CD14-positive monocyte (primary cell): ENCODE data around the gene MEOX2. TPM values are rescaled to one million over a fixed set of nuclear protein-coding genes. Genes with fewer than 3 reads are reported as not detected.

Source experiments
- DNase-seq, 3 donors: peaks; one replicate each; pipeline ENCODE4 v3.0.0-alpha.2; 2011 to 2022
- H2AFZ ChIP-seq: 2 replicates; pipeline ENCODE4 v1.6.0; 2012; ENCODE audit warnings: mild to moderate bottlenecking, low read depth, low read length, inconsistent platforms; ENCODE audit not compliant: insufficient read depth, poor library complexity, severe bottlenecking
- H3K27ac ChIP-seq, 2 donors: 1 replicate in 1 of 2; 2 replicates in 1 of 2; pipeline ENCODE4 v1.5.1; 2012 to 2013; ENCODE audit warnings: low read length in 2 of 2, control low read depth in 1 of 2, inconsistent platforms in 1 of 2, low read depth in 1 of 2, mild to moderate bottlenecking in 1 of 2
- H3K27me3 ChIP-seq, 2 donors: one replicate each; pipeline versions ENCODE4 v1.6.0 to v1.6.1; 2011 to 2013; ENCODE audit warnings: low read length in 2 of 2; ENCODE audit not compliant: control insufficient read depth in 2 of 2, insufficient read depth in 2 of 2
- H3K36me3 ChIP-seq, 2 donors: replicated peaks in 1 of 2; 1 replicate in 1 of 2; 2 replicates in 1 of 2; pipeline versions ENCODE4 v1.5.1 to v1.6.1; 2012 to 2013; ENCODE audit warnings: low read length in 2 of 2, control low read depth in 1 of 2, inconsistent platforms in 1 of 2, mild to moderate bottlenecking in 1 of 2; ENCODE audit not compliant: insufficient read depth in 2 of 2, control insufficient read depth in 1 of 2
- H3K4me1 ChIP-seq, 2 donors: 1 replicate in 1 of 2; 2 replicates in 1 of 2; pipeline versions ENCODE4 v1.5.1 to v1.6.1; 2012 to 2013; ENCODE audit warnings: low read length in 2 of 2, control low read depth in 1 of 2, inconsistent platforms in 1 of 2, mild to moderate bottlenecking in 1 of 2, moderate library complexity in 1 of 2; ENCODE audit not compliant: insufficient read depth in 2 of 2, control insufficient read depth in 1 of 2
- H3K4me2 ChIP-seq: replicated peaks from 2 replicates; pipeline ENCODE3; 2012; ENCODE audit warnings: low read length, moderate library complexity, mild to moderate bottlenecking; ENCODE audit not compliant: poor library complexity, severe bottlenecking; ENCODE audit errors: extremely low read depth
- H3K4me3 ChIP-seq, 3 experiments: fragments of 200-600 bp in 1 of 3; sonication (generic) in 1 of 3; replicated peaks in 1 of 3; 1 replicate in 2 of 3; 2 replicates in 1 of 3; pipeline ENCODE4 v1.5.1; 2011 to 2013; ENCODE audit warnings: low read length in 3 of 3, mild to moderate bottlenecking in 3 of 3, control low read depth in 2 of 3, low read depth in 2 of 3, inconsistent platforms in 1 of 3, moderate library complexity in 1 of 3
- H3K79me2 ChIP-seq: 2 replicates; pipeline ENCODE4 v1.6.0; 2012; ENCODE audit warnings: mild to moderate bottlenecking, control low read depth, inconsistent platforms, low read length, moderate library complexity; ENCODE audit not compliant: insufficient read depth
- H3K9ac ChIP-seq: 2 replicates; pipeline ENCODE4 v1.6.0; 2017; ENCODE audit warnings: low read length, mild to moderate bottlenecking; ENCODE audit not compliant: insufficient read depth, poor library complexity, severe bottlenecking
- H3K9me3 ChIP-seq, 2 donors: replicated peaks in 1 of 2; 1 replicate in 1 of 2; 2 replicates in 1 of 2; pipeline versions ENCODE4 v1.5.1 to v1.6.1; 2012 to 2013; ENCODE audit warnings: low read length in 2 of 2, control low read depth in 1 of 2; ENCODE audit not compliant: control insufficient read depth in 1 of 2, insufficient read depth in 1 of 2
- H4K20me1 ChIP-seq: 2 replicates; pipeline ENCODE4 v1.6.0; 2012; ENCODE audit warnings: mild to moderate bottlenecking, low read length, control low read depth, moderate library complexity; ENCODE audit not compliant: insufficient read depth
- H3K27ac Mint-ChIP-seq, 7 donors: one replicate each; pipeline ENCODE4 v1.8.0; 2020; ENCODE audit warnings: mild to moderate bottlenecking in 7 of 7, mixed read lengths in 7 of 7, moderate library complexity in 6 of 7, inconsistent platforms in 2 of 7
- H3K27me3 Mint-ChIP-seq, 3 donors: one replicate each; pipeline ENCODE4 v1.8.0; 2021 to 2022; ENCODE audit warnings: low read depth in 3 of 3, mild to moderate bottlenecking in 3 of 3, mixed read lengths in 3 of 3, moderate library complexity in 3 of 3, inconsistent platforms in 1 of 3
- H3K36me3 Mint-ChIP-seq, 2 donors: one replicate each; pipeline ENCODE4 v1.8.0; 2020; ENCODE audit warnings: mixed read lengths in 2 of 2, inconsistent platforms in 1 of 2, mild to moderate bottlenecking in 1 of 2
- H3K4me1 Mint-ChIP-seq: one replicate; pipeline ENCODE4 v1.8.0; 2020; ENCODE audit warnings: mild to moderate bottlenecking, mixed read lengths
- H3K4me3 Mint-ChIP-seq, 2 donors: one replicate each; pipeline ENCODE4 v1.8.0; 2020; ENCODE audit warnings: mild to moderate bottlenecking in 2 of 2, mixed read lengths in 2 of 2, moderate library complexity in 1 of 2
- H3K9me3 Mint-ChIP-seq, 7 donors: one replicate each; pipeline ENCODE4 v1.8.0; 2020 to 2022; ENCODE audit warnings: mixed read lengths in 7 of 7, mild to moderate bottlenecking in 6 of 7, moderate library complexity in 6 of 7, inconsistent platforms in 2 of 7
- WGBS: methylation state at CpG from one replicate; pipeline ENCODE4 v1.1.5; 2013; ENCODE audit warnings: missing lambda C conversion rate; ENCODE audit not compliant: insufficient coverage; 5-methylcytosine and 5-hydroxymethylcytosine counted together
- intact Hi-C, 2 donors: fragments of 100-400 bp; cut with micrococcal nuclease; formaldehyde crosslinking; loops; one replicate each; pipeline versions ENCODE4 v1.15.0 to v1.15.1; 2023
- polyA plus RNA-seq, 3 donors: library from polyadenylated mRNA; depleted of rRNA in 1 of 3; unstranded in 2 of 3; stranded (reverse) in 1 of 3; fragments of 300-500 nt in 2 of 3; fragments of >200 nt in 1 of 3; fragmentation: Illumina TruSeq in 2 of 3; gene quantifications; 1 replicate in 2 of 3; 2 replicates in 1 of 3; pipeline ENCODE4 v1.2.3, GENCODE V29; 2012 to 2021
- TF ChIP-seq, protein P1 (sequence below): fragments of 200-600 bp; IDR thresholded peaks from one replicate; pipeline ENCODE4 v1.8.0; 2022; ENCODE audit warnings: antibody characterized with exemption, mild to moderate bottlenecking

The MEOX2 gene
- polyA plus RNA-seq, 3 donors = not detected

DNA sequence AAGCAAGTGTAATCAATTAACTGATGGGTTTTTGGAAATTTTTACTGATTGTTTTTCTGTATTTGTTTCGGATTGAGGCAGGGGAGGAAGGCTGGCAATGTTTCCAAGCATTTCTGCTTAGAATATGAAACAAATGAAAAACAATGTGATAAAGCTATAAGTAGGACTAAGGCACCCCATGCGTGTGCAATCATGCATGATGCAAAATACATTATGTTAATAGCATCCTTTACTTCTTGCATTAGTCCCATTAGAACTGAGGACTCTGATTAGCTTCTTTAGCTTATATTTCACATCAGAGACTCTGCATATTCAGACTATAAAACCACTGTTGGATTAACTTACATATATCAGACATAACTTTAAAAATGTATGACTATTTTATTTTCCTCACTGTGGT lies 76.0 kb downstream of the MEOX2 start:
- no peak overlapping the region for H3K4me3 ChIP-seq
- Mint-ChIP-seq H3K36me3 (no peaks in the 10 kb centered on the region), H3K27ac (no peak overlapping the region), H3K4me1 (no peaks in the 10 kb centered on the region), H3K4me3 (no peak overlapping the region), H3K27me3 (no peaks in the 10 kb centered on the region), H3K9me3 (peaks cover 0 to 5% (median 0%) of the 10 kb centered on the region in 7 donors)
- H3K36me3 ChIP-seq = no peaks in the 10 kb centered on the region
- intact Hi-C loops = no loop called here
- WGBS = 86% methylated on average over 1 of the region's 2 CpGs
- H3K27me3 ChIP-seq = no peaks in the 10 kb centered on the region
- H3K79me2 ChIP-seq = no peaks in the 10 kb centered on the region
- no peaks in the 10 kb centered on the region for H3K4me1 ChIP-seq
- no peaks in the 10 kb centered on the region for H4K20me1 ChIP-seq
- H3K9ac ChIP-seq = no peak overlapping the region
- no peak overlapping the region for H2AFZ ChIP-seq
- H3K27ac ChIP-seq = no peak overlapping the region
- TF ChIP-seq, protein P1, sequence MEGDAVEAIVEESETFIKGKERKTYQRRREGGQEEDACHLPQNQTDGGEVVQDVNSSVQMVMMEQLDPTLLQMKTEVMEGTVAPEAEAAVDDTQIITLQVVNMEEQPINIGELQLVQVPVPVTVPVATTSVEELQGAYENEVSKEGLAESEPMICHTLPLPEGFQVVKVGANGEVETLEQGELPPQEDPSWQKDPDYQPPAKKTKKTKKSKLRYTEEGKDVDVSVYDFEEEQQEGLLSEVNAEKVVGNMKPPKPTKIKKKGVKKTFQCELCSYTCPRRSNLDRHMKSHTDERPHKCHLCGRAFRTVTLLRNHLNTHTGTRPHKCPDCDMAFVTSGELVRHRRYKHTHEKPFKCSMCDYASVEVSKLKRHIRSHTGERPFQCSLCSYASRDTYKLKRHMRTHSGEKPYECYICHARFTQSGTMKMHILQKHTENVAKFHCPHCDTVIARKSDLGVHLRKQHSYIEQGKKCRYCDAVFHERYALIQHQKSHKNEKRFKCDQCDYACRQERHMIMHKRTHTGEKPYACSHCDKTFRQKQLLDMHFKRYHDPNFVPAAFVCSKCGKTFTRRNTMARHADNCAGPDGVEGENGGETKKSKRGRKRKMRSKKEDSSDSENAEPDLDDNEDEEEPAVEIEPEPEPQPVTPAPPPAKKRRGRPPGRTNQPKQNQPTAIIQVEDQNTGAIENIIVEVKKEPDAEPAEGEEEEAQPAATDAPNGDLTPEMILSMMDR = no peak
- DNase-seq = no peak
- no peaks in the 10 kb centered on the region for H3K9me3 ChIP-seq
- H3K4me2 ChIP-seq = no peak overlapping the region

DNA sequence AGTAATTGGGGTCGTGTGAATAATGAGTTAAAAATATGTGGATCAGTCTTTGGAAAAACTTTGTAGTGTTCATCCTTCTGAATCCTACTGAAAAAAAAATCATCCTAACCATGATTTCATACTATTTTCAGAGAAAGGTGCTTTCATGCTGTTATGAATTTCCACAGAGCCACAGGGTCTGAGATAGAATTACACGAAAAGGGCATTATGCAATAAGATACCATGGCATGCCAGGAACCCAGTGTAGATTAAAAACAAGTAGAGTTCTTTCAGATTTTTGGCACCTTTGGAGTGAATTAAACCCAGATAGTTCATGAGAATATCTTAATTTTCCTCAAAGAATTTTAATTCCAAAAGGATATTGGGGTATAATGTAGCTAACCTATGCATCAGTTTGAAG lies 77.2 kb downstream of the MEOX2 start:
- Mint-ChIP-seq H3K36me3 (no peaks in the 10 kb centered on the region), H3K27ac (no peak overlapping the region), H3K4me1 (no peaks in the 10 kb centered on the region), H3K4me3 (no peak overlapping the region), H3K27me3 (no peaks in the 10 kb centered on the region), H3K9me3 (peaks cover 0 to 5% (median 0%) of the 10 kb centered on the region in 7 donors)
- H3K79me2 ChIP-seq = no peaks in the 10 kb centered on the region
- no peak overlapping the region for H3K4me3 ChIP-seq
- no peaks in the 10 kb centered on the region for H3K9me3 ChIP-seq
- H3K27me3 ChIP-seq = no peaks in the 10 kb centered on the region
- H3K4me1 ChIP-seq = no peaks in the 10 kb centered on the region
- H3K36me3 ChIP-seq = no peaks in the 10 kb centered on the region
- H3K4me2 ChIP-seq = no peak overlapping the region
- no peak overlapping the region for H3K9ac ChIP-seq
- no peaks in the 10 kb centered on the region for H4K20me1 ChIP-seq
- DNase-seq = no peak
- intact Hi-C loops = no loop called here
- no CpG with 5 or more reads among the region's 2 CpGs for WGBS
- TF ChIP-seq, protein P1 = no peak
- H3K27ac ChIP-seq = no peak overlapping the region
- H2AFZ ChIP-seq = no peak overlapping the region
